K562 (cell line): ENCODE results near the gene STIL. TPM values are rescaled to one million over a fixed set of nuclear protein-coding genes. Genes with fewer than 3 reads are reported as not detected.

Experiments
- ARID1B ChIP-seq: fragments of 450-650 bp; IDR thresholded peaks from 2 replicates; pipeline ENCODE4 v1.6.1; 2016; ENCODE audit warnings: antibody characterized with exemption, mild to moderate bottlenecking, inconsistent platforms
- HMG20A ChIP-seq: fragments of 450-650 bp; formaldehyde crosslinking; conservative IDR thresholded peaks from 2 replicates; pipeline ENCODE4 v1.4.0; 2020; ENCODE audit warnings: mild to moderate bottlenecking, mixed read lengths
- IFI16 ChIP-seq: fragments of 250-450 bp; sonication (Bioruptor Pico); IDR thresholded peaks from 2 replicates; pipeline ENCODE4 v2.1.2; 2022; ENCODE audit warnings: mild to moderate bottlenecking, inconsistent platforms
- MAFF ChIP-seq: IDR thresholded peaks from 2 replicates; pipeline ENCODE4 v1.6.1; 2012; ENCODE audit warnings: low read length, improper control_type of control experiment
- MAFG ChIP-seq: fragments of 450-650 bp; conservative IDR thresholded peaks from 2 replicates; pipeline ENCODE4 v1.6.1; 2016; ENCODE audit warnings: missing genetic modification characterization, missing compliant biosample characterization
- MEIS2 ChIP-seq: fragments of 450-650 bp; IDR thresholded peaks from 2 replicates; pipeline ENCODE4 v1.6.1; 2014; ENCODE audit warnings: mild to moderate bottlenecking; ENCODE audit not compliant: partially characterized antibody
- MYBL2 ChIP-seq, 2 experiments: fragments of 450-650 bp in 1 of 2; sonication (generic) in 1 of 2; formaldehyde crosslinking in 1 of 2; IDR thresholded peaks; 2 replicates each; pipeline versions ENCODE4 v1.6.1 to v1.8.1; 2017 to 2022; ENCODE audit warnings: borderline replicate concordance in 1 of 2, inconsistent platforms in 1 of 2, low read depth in 1 of 2, mild to moderate bottlenecking in 1 of 2, missing genetic modification reagents in 1 of 2, moderate library complexity in 1 of 2
- RCOR1 ChIP-seq, 2 experiments: IDR thresholded peaks; 2 replicates each; pipeline ENCODE4 v1.6.1; 2012; ENCODE audit warnings: low read depth in 2 of 2, low read length in 2 of 2, borderline replicate concordance in 1 of 2, improper control_type of control experiment in 1 of 2
- SMAD4 ChIP-seq: fragments of 250-450 bp; sonication (Bioruptor Pico); conservative IDR thresholded peaks from 2 replicates; pipeline ENCODE4 v1.8.0; 2021; ENCODE audit warnings: inconsistent platforms, mild to moderate bottlenecking, moderate library complexity
- SMARCE1 ChIP-seq: fragments of 450-650 bp; IDR thresholded peaks from 2 replicates; pipeline ENCODE4 v1.7.1; 2016; ENCODE audit warnings: mild to moderate bottlenecking
- ZNF12 ChIP-seq: sonication (generic); formaldehyde crosslinking; IDR thresholded peaks from 2 replicates; pipeline ENCODE4 v1.4.0; 2020; ENCODE audit warnings: mild to moderate bottlenecking, missing genetic modification reagents
- ZNF316 ChIP-seq: fragments of 450-650 bp; IDR thresholded peaks from 2 replicates; pipeline ENCODE4 v1.6.1; 2016
- ZNF41 ChIP-seq: fragments of 250-450 bp; sonication (Bioruptor Pico); conservative IDR thresholded peaks from 2 replicates; pipeline ENCODE4 v1.4.0; 2020; ENCODE audit warnings: mild to moderate bottlenecking
- ZNF431 ChIP-seq: sonication (generic); formaldehyde crosslinking; IDR thresholded peaks from 2 replicates; pipeline ENCODE4 v1.8.0; 2022; ENCODE audit warnings: mild to moderate bottlenecking, missing genetic modification reagents
- ZNF668 ChIP-seq: fragments of 250-450 bp; sonication (Bioruptor Pico); IDR thresholded peaks from 2 replicates; pipeline ENCODE4 v1.8.0; 2022; ENCODE audit warnings: mild to moderate bottlenecking, inconsistent platforms
- ZNF740 ChIP-seq, 3 experiments: fragments of 200-800 bp in 1 of 3; sonication (Bioruptor generic) in 1 of 3; sonication (generic) in 1 of 3; formaldehyde crosslinking in 1 of 3; IDR thresholded peaks; 2 replicates each; pipeline versions ENCODE4 v1.6.1 to v1.8.0; 2016 to 2022; ENCODE audit warnings: mild to moderate bottlenecking in 2 of 3, missing compliant biosample characterization in 2 of 3, missing genetic modification characterization in 2 of 3, missing genetic modification reagents in 1 of 3
- polyA plus RNA-seq, 8 experiments: library from polyadenylated mRNA; depleted of rRNA in 4 of 8; stranded (reverse) in 5 of 8; unstranded in 3 of 8; fragments of >200 nt; fragmentation: Nextera tagmentation in 2 of 8; fragmentation: Illumina TruSeq in 1 of 8; extraction: Ambion mirVana in 2 of 8; extraction: Trizol in 1 of 8; gene quantifications; 2 replicates each; pipeline versions ENCODE4 v1.2.1 to v1.2.3, GENCODE V29; 2011 to 2014; ENCODE audit warnings: inconsistent platforms in 1 of 8, missing spikeins in 1 of 8
- total RNA-seq, 7 experiments: library from RNA; depleted of rRNA in 6 of 7; stranded (reverse); fragments of >200 nt in 6 of 7; fragmentation: Illumina TruSeq in 2 of 7; extraction: Trizol in 2 of 7; gene quantifications; 2 replicates each; pipeline versions ENCODE4 v1.2.1 to v1.2.3, GENCODE V29; 2011 to 2021; ENCODE audit warnings: low replicate concordance in 1 of 7
- TF ChIP-seq, protein P1 (sequence below), 2 experiments: fragments of 450-650 bp; IDR thresholded peaks; 2 replicates each; pipeline ENCODE4 v1.6.1; 2016; ENCODE audit warnings: mild to moderate bottlenecking in 2 of 2, borderline replicate concordance in 1 of 2, low read depth in 1 of 2, moderate library complexity in 1 of 2
- TF ChIP-seq, protein P2 (sequence below): sonication (generic); formaldehyde crosslinking; IDR thresholded peaks from 2 replicates; pipeline ENCODE4 v1.8.0; 2022; ENCODE audit warnings: mild to moderate bottlenecking, missing genetic modification reagents, borderline replicate concordance

STIL gene
- total and polyA plus RNA-seq, 9 of the 15 experiments (the other 6 are each of a cell fraction or from before 2014, with no cell fraction given): 10.5 to 77.4 (median 39.6) TPM

DNA sequence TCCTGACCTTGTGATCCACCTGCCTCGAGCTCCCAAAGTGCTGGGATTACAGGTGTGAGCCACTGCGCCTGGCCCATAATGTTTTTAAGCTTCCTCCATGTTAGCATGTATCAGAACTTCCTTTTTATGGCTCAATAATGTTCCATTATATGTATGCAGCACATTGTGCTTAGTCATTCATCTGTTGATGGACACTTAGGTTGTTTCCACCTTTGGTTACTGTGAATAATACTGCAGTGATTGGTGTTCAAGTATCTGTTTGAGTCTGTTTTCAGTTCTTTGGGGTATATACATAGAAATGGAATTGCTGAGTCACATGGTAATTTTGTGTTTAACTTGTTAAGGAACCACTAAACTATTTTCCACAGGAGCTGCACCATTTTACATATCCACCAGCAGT lies 37.4 kb upstream of the STIL start (continued):
- TF ChIP-seq, protein P1, sequence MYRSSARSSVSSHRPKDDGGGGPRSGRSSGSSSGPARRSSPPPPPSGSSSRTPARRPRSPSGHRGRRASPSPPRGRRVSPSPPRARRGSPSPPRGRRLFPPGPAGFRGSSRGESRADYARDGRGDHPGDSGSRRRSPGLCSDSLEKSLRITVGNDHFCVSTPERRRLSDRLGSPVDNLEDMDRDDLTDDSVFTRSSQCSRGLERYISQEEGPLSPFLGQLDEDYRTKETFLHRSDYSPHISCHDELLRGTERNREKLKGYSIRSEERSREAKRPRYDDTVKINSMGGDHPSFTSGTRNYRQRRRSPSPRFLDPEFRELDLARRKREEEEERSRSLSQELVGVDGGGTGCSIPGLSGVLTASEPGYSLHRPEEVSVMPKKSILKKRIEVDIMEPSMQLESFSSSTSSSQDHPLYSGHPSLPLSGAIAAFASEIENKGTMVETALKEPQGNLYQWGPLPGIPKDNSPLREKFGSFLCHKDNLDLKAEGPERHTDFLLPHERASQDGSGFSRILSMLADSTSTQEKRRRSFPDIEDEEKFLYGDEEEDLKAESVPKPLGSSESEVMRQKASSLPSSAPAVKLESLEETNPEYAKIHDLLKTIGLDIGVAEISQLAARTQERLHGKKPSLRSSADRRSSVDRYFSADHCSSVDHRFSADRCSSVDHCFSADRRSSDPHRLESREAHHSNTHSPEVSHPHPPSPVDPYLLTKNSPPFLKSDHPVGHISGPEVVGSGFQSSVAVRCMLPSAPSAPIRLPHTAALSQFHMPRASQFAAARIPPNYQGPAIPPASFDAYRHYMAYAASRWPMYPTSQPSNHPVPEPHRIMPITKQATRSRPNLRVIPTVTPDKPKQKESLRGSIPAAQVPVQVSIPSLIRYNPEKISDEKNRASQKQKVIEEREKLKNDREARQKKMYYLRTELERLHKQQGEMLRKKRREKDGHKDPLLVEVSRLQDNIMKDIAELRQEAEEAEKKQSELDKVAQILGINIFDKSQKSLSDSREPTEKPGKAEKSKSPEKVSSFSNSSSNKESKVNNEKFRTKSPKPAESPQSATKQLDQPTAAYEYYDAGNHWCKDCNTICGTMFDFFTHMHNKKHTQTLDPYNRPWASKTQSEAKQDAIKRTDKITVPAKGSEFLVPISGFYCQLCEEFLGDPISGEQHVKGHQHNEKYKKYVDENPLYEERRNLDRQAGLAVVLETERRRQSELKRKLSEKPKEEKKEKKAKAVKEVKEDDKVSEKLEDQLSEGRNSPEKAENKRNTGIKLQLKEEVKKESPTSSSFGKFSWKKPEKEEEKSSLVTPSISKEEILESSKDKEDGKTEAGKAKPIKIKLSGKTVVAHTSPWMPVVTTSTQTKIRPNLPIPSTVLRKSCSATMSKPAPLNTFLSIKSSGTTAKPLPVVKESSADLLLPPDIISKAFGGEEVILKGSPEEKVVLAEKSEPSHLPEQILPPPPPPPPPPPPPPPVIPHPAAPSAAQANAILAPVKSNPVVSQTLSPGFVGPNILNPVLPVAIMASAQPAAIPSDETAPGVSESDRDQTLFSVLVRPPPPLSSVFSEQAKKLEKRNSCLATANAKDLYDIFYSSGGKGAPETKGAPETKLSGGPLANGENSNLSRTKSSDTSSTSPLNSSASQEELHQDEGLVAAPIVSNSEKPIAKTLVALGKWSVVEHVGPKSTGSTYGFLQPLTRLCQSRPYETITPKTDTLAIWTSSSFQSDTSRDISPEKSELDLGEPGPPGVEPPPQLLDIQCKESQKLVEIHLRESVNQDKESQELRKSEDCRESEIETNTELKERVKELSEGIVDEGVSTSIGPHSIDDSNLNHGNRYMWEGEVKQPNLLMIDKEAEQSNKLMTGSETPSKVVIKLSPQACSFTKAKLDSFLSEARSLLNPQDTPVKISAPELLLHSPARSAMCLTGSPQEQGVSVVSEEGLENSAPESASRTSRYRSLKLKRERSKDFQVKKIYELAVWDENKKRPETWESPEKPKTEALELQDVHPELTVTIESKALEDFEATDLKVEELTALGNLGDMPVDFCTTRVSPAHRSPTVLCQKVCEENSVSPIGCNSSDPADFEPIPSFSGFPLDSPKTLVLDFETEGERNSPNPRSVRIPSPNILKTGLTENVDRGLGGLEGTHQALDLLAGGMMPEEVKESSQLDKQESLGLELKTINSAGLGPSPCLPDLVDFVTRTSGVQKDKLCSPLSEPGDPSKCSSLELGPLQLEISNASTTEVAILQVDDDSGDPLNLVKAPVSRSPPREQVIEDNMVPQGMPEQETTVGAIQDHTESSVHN (IDR thresholded peaks at IDR 0.05; ENCODE audit: borderline replicate concordance in 1 of 2, low read depth in 1 of 2): no peak
- peak; percentile 95 for TF ChIP-seq MAFG (tag)
- no peak for TF ChIP-seq ZNF740 (CRISPR knock-in tag; IDR thresholded peaks at IDR 0.05)
- TF ChIP-seq ZNF740 (tag; IDR thresholded peaks at IDR 0.05): no peak
- TF ChIP-seq MYBL2 (IDR thresholded peaks at IDR 0.05; ENCODE audit: low read depth): no peak
- TF ChIP-seq MYBL2 (CRISPR knock-in tag; IDR thresholded peaks at IDR 0.05; ENCODE audit: borderline replicate concordance): no peak
- peak; percentile 97 for TF ChIP-seq ZNF316
- TF ChIP-seq HMG20A: no peak
- peak; percentile 55 for TF ChIP-seq MEIS2
- no peak for TF ChIP-seq IFI16 (CRISPR knock-in tag)
- no peak for TF ChIP-seq ZNF431 (CRISPR knock-in tag)
- TF ChIP-seq ZNF668 (CRISPR knock-in tag): no peak
- no peak for TF ChIP-seq ZNF41
- TF ChIP-seq, protein P2, sequence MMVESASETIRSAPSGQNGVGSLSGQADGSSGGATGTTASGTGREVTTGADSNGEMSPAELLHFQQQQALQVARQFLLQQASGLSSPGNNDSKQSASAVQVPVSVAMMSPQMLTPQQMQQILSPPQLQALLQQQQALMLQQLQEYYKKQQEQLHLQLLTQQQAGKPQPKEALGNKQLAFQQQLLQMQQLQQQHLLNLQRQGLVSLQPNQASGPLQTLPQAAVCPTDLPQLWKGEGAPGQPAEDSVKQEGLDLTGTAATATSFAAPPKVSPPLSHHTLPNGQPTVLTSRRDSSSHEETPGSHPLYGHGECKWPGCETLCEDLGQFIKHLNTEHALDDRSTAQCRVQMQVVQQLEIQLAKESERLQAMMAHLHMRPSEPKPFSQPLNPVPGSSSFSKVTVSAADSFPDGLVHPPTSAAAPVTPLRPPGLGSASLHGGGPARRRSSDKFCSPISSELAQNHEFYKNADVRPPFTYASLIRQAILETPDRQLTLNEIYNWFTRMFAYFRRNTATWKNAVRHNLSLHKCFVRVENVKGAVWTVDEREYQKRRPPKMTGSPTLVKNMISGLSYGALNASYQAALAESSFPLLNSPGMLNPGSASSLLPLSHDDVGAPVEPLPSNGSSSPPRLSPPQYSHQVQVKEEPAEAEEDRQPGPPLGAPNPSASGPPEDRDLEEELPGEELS (CRISPR knock-in tag): no peak
- no peak for TF ChIP-seq ZNF12 (CRISPR knock-in tag)
- peak; percentile 14; the same call in 1 of the 2 replicates for TF ChIP-seq SMARCE1
- TF ChIP-seq MAFF: peak; percentile 81
- peak; percentile 56 for TF ChIP-seq ARID1B
- no peak for TF ChIP-seq SMAD4 (CRISPR knock-in tag)
- TF ChIP-seq RCOR1 (IDR thresholded peaks at IDR 0.05; ENCODE audit: borderline replicate concordance in 1 of 2, low read depth in 2 of 2, low read length in 2 of 2): no peak; a peak in 1 of 4 replicates
